GM23248 (cell line): ENCODE data around the gene VRTN. TPM values are rescaled to one million over a fixed set of nuclear protein-coding genes. Genes with fewer than 3 reads are reported as not detected.
A peak's percentile ranks its signal among the peaks of the same experiment; 100 is the strongest.

Source experiments
- DNase-seq: peaks from one replicate; pipeline ENCODE4 v3.0.0-alpha.2; 2015
- H2AFZ ChIP-seq: fragments of 200-600 bp; sonication (generic); 2 replicates; pipeline ENCODE4 v1.6.1; 2016; ENCODE audit warnings: antibody characterized with exemption
- H3F3A ChIP-seq: fragments of 200-600 bp; sonication (generic); 2 replicates; pipeline ENCODE4 v1.6.1; 2016; ENCODE audit warnings: mild to moderate bottlenecking, antibody characterized with exemption, mixed run types; ENCODE audit not compliant: insufficient read depth
- H3K27ac ChIP-seq: fragments of 200-600 bp; sonication (generic); 2 replicates; pipeline ENCODE4 v1.5.1; 2016; ENCODE audit warnings: mild to moderate bottlenecking
- H3K27me3 ChIP-seq: fragments of 200-600 bp; sonication (generic); replicated peaks from 2 replicates; pipeline ENCODE4 v1.6.1; 2016; ENCODE audit warnings: mild to moderate bottlenecking; ENCODE audit not compliant: insufficient read depth
- H3K36me3 ChIP-seq: fragments of 200-600 bp; sonication (generic); 2 replicates; pipeline ENCODE4 v1.6.1; 2016; ENCODE audit warnings: low read depth, mild to moderate bottlenecking
- H3K4me1 ChIP-seq: fragments of 200-600 bp; sonication (generic); 2 replicates; pipeline ENCODE4 v1.6.1; 2016; ENCODE audit warnings: mild to moderate bottlenecking; ENCODE audit not compliant: insufficient read depth
- H3K4me2 ChIP-seq: fragments of 200-600 bp; sonication (generic); one replicate; pipeline ENCODE4 v1.6.1; 2016; ENCODE audit warnings: mild to moderate bottlenecking; ENCODE audit not compliant: unreplicated experiment
- H3K4me3 ChIP-seq: fragments of 200-600 bp; sonication (generic); 2 replicates; pipeline ENCODE4 v1.5.1; 2016; ENCODE audit warnings: mild to moderate bottlenecking
- H3K79me2 ChIP-seq: fragments of 200-600 bp; sonication (generic); 2 replicates; pipeline ENCODE4 v1.6.1; 2016; ENCODE audit warnings: mild to moderate bottlenecking; ENCODE audit not compliant: insufficient read depth
- H3K9ac ChIP-seq: fragments of 200-600 bp; sonication (generic); 2 replicates; pipeline ENCODE4 v1.6.1; 2016; ENCODE audit warnings: mild to moderate bottlenecking
- H3K9me2 ChIP-seq: fragments of 200-600 bp; sonication (generic); 2 replicates; pipeline ENCODE4 v1.6.1; 2016; ENCODE audit warnings: mixed run types, mild to moderate bottlenecking, moderate library complexity; ENCODE audit not compliant: insufficient read depth
- H3K9me3 ChIP-seq: fragments of 200-600 bp; sonication (generic); one replicate; pipeline ENCODE4 v1.6.1; 2017; ENCODE audit warnings: low read depth
- H4K20me1 ChIP-seq: fragments of 200-600 bp; sonication (generic); 2 replicates; pipeline ENCODE4 v1.6.0; 2016; ENCODE audit not compliant: insufficient read depth
- EZH2 ChIP-seq: fragments of 200-600 bp; sonication (generic); IDR thresholded peaks from 2 replicates; pipeline ENCODE4 v1.6.1; 2018; ENCODE audit warnings: antibody characterized with exemption, mild to moderate bottlenecking; ENCODE audit not compliant: insufficient read depth, poor library complexity, severe bottlenecking
- EZH2phosphoT487 ChIP-seq: fragments of 200-600 bp; sonication (generic); IDR thresholded peaks from 2 replicates; pipeline ENCODE4 v1.6.1; 2018; ENCODE audit warnings: antibody characterized with exemption, moderate library complexity, mild to moderate bottlenecking, low read depth; ENCODE audit not compliant: insufficient read depth
- WGBS, 2 experiments: methylation state at CpG; one replicate each; pipeline ENCODE4 v1.1.6; 2015 to 2017; ENCODE audit warnings: low lambda C conversion rate in 2 of 2, low coverage in 1 of 2; ENCODE audit errors: missing lambda C conversion rate in 2 of 2; 5-methylcytosine and 5-hydroxymethylcytosine counted together
- in situ Hi-C: fragments of 300-500 bp; cut with MboI; formaldehyde crosslinking; loops from 2 replicates; pipeline ENCODE4 v1.15.0; 2020
- polyA plus RNA-seq: library from polyadenylated mRNA; unstranded; fragments of >200 nt; fragmentation: Nextera tagmentation; extraction: Ambion mirVana; gene quantifications from 2 replicates; pipeline ENCODE4 v1.2.1, GENCODE V29; 2016
- total RNA-seq: library from RNA; depleted of rRNA; stranded (reverse); fragments of >200 nt; shearing (Covaris generic); gene quantifications from 2 replicates; pipeline ENCODE4 v1.2.3, GENCODE V29; 2014

Gene VRTN
- total and polyA plus RNA-seq, 2 experiments from 2014 or later: not detected

DNA sequence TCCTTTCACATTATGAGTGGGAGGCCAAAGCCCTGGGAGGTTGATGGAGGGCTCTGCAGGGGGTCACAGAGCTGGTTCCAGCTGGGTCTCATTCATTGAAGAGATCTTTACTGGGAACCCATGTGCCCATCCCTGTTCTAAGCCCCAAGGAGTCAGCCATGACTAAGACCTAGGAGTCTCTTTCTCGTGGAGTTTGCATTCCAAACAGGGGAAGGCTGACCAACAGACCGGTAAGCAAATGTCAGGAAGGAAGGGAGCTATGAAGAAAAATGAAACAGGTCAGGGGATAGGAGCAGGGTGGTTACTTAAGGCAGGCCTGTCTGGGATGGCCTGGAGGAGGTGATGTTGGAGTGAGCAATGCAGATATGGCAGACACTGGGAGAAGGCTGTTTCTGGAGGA is 46.3 kb downstream of the VRTN start:
- DNase-seq: no peak

DNA sequence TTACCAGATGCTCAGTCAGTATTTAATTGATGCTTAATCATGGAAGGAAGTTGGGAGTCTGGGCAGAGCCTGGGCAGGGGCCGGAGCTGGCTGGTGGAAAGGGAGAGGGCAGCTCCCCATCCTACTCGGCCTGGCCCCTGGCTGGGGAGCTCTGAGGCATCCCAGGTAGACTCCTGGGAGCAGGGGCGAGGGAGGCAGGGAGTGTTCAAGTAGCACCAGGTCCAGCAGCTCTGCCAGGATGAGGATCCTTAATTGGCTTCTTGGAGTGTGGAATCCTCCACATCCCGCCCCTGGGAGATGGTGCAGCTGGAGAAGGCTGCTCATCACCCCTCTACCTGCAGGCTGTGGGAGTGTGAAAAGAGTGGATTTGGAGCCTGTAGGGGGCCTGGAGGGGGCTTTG is 46.8 kb downstream of the VRTN start:
- Histone ChIP-seq H3K27me3 (peaks cover 50% of the 10 kb centered on the region), H3K27ac (no peak overlapping the region), H2AFZ (no peak overlapping the region), H4K20me1 (no peaks in the 10 kb centered on the region), H3K4me2 (no peak overlapping the region), H3K4me3 (no peak overlapping the region), H3K79me2 (no peaks in the 10 kb centered on the region), H3K9ac (no peak overlapping the region), H3K9me2 (no peaks in the 10 kb centered on the region), H3K4me1 (no peaks in the 10 kb centered on the region), H3F3A (no peaks in the 10 kb centered on the region), H3K9me3 (no peaks in the 10 kb centered on the region), H3K36me3 (no peaks in the 10 kb centered on the region)
- no peak for DNase-seq
- in situ Hi-C loops: no loop called here
- 14 to 18% methylated on average over 3 to 4 of the region's 4 CpGs for WGBS, 2 experiments
- no peak for TF ChIP-seq EZH2
- TF ChIP-seq EZH2phosphoT487: no peak

More for the DNA sequence above, 46.3 kb downstream of the VRTN start:
- Histone ChIP-seq H2AFZ (no peak overlapping the region), H3K36me3 (no peaks in the 10 kb centered on the region), H3K4me2 (no peak overlapping the region), H4K20me1 (no peaks in the 10 kb centered on the region), H3K27me3 (peaks cover 49% of the 10 kb centered on the region), H3K9ac (no peak overlapping the region), H3K9me2 (no peaks in the 10 kb centered on the region), H3K9me3 (no peaks in the 10 kb centered on the region), H3K27ac (no peak overlapping the region), H3F3A (no peaks in the 10 kb centered on the region), H3K4me1 (no peaks in the 10 kb centered on the region), H3K4me3 (no peak overlapping the region), H3K79me2 (no peaks in the 10 kb centered on the region)
- no peak for TF ChIP-seq EZH2phosphoT487
- TF ChIP-seq EZH2: no peak
- 61 to 71% methylated on average over 2 of the region's 2 CpGs for WGBS, 2 experiments
- in situ Hi-C loops: no loop called here

DNA sequence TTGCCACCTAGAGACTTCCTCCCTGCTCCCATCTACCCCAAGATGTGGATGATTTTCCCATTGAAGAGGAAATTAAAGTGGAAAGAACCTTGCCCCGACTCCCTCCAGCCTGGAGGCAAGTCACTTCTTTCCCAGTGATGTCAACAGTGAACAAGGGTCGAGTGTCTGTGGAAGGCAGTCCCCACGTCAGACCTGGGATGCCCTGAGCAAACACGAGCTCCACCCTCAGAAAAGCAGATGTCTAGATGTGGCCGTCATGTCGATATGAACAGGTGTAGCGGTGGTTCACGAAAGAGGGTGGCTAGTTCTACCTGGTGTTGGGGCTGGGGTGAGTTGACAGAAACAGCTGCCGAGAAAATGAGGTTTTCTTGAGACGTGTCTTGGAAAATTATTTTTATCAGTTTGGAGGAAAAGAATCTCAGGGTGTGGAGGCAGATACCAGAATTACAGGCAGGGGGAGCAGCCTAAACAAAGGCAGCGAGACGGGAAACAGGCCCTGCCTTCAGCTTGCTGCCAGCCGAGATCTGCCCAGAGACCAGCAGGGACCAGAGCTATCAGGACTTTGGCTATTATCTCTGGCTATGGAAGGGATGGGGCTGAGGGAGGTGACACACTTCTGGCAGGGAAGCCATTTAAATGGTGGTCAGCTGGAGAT is 51.9 kb downstream of the VRTN start:
- TF ChIP-seq EZH2 (no peak), EZH2phosphoT487 (no peak)
- Histone ChIP-seq H3K4me3 (no peak overlapping the region), H3K27me3 (peaks cover 36% of the 10 kb centered on the region), H3K4me1 (no peaks in the 10 kb centered on the region), H3F3A (no peaks in the 10 kb centered on the region), H3K36me3 (no peaks in the 10 kb centered on the region), H3K9me2 (no peaks in the 10 kb centered on the region), H3K79me2 (no peaks in the 10 kb centered on the region), H3K4me2 (no peak overlapping the region), H3K9ac (no peak overlapping the region), H4K20me1 (no peaks in the 10 kb centered on the region), H3K9me3 (no peaks in the 10 kb centered on the region), H2AFZ (no peak overlapping the region), H3K27ac (no peak overlapping the region)
- WGBS, 2 experiments: 49 to 50% methylated on average over 13 of the region's 13 CpGs
- in situ Hi-C loops: no loop called here
- peak; percentile 42 for DNase-seq

- H3F3A ChIP-seq: no peaks in the 10 kb centered on the region
- H2AFZ ChIP-seq: no peak overlapping the region
- H3K9ac ChIP-seq: no peak overlapping the region
- no peak overlapping the region for H3K4me3 ChIP-seq
- H3K4me2 ChIP-seq: no peak overlapping the region
- no peak overlapping the region for H3K27ac ChIP-seq
- no peaks in the 10 kb centered on the region for H3K36me3 ChIP-seq
- no peaks in the 10 kb centered on the region for H3K4me1 ChIP-seq
- no peaks in the 10 kb centered on the region for H3K9me3 ChIP-seq
- in situ Hi-C loops: no loop called here
- WGBS, 2 experiments: 37% methylated on average over 8 of the region's 8 CpGs
- no peak for DNase-seq
- H3K9me2 ChIP-seq: no peaks in the 10 kb centered on the region
- TF ChIP-seq EZH2 (no peak), EZH2phosphoT487 (no peak)
- no peaks in the 10 kb centered on the region for H4K20me1 ChIP-seq
- no peaks in the 10 kb centered on the region for H3K79me2 ChIP-seq
- H3K27me3 ChIP-seq: peaks cover 43% of the 10 kb centered on the region
Measured at GRCh38 chr14:74400919-74401503, 52.7 kb downstream of the VRTN start.
